Tibial artery (tissue), 4 donors: ENCODE results near the gene GRB7.

Source experiments
- DNase-seq, 2 donors: peaks; one replicate each; pipeline ENCODE4 v3.0.0-alpha.2; 2019
- H3K27ac ChIP-seq, 2 donors: fragments of 200-600 bp; sonication (generic) in 1 of 2; 1 replicate in 1 of 2; 2 replicates in 1 of 2; pipeline ENCODE4 v1.5.1; 2018 to 2019; ENCODE audit warnings: mild to moderate bottlenecking in 1 of 2
- H3K27me3 ChIP-seq, 2 donors: fragments of 200-600 bp; sonication (generic) in 1 of 2; one replicate each; pipeline versions ENCODE4 v1.5.1 to v1.6.0; 2016 to 2019
- H3K36me3 ChIP-seq, 3 donors: fragments of 200-600 bp; sonication (generic) in 2 of 3; one replicate each; pipeline ENCODE4 v1.5.1; 2016 to 2019; ENCODE audit warnings: mild to moderate bottlenecking in 2 of 3
- H3K4me1 ChIP-seq, 4 donors: fragments of 200-600 bp; sonication (generic) in 2 of 4; 1 replicate in 3 of 4; 2 replicates in 1 of 4; pipeline ENCODE4 v1.5.1; 2016 to 2019
- H3K4me3 ChIP-seq, 2 donors: fragments of 200-600 bp; sonication (generic) in 1 of 2; 1 replicate in 1 of 2; 2 replicates in 1 of 2; pipeline ENCODE4 v1.5.1; 2018 to 2019; ENCODE audit warnings: mild to moderate bottlenecking in 2 of 2
- H3K9me3 ChIP-seq, 3 donors: fragments of 200-600 bp; sonication (generic) in 1 of 3; one replicate each; pipeline ENCODE4 v1.5.1; 2016 to 2019
- CTCF ChIP-seq, 2 experiments: fragments of 200-600 bp in 1 of 2; fragments of 450-650 bp in 1 of 2; IDR thresholded peaks; one replicate each; pipeline ENCODE4 v1.5.1; 2017 to 2019; ENCODE audit warnings: antibody characterized with exemption in 2 of 2, mild to moderate bottlenecking in 1 of 2, moderate library complexity in 1 of 2
- intact Hi-C: fragments of 100-400 bp; cut with DNase I; formaldehyde crosslinking; loops from one replicate; pipeline ENCODE4 v1.15.0; 2023; ENCODE audit warnings: low total_unique reads

The GRB7 gene

DNA sequence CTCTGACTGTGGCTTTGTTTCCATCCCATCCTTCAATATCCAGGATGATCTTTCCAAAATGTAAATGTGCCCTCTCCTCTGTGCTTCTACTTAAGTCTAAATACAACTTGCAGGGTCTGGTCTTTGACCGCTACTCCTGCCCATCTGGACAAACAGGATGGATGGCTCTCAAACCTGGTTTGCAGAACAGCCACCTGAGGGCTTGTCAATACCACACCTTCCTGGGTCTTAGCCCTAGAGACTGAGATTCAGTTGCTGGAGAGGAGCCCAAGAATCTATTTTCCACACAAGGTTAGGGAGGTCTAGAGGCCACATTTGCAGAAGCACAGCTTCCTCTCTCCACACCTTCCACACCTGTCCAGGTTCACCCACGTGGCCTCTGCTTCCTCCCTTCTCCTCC lies 1.9 kb upstream of the GRB7 start:
- intact Hi-C loops, result no loop called here
- Histone ChIP-seq H3K9me3 (no peaks in the 10 kb centered on the region), H3K4me3 (no peak overlapping the region), H3K27ac (no peak overlapping the region), H3K27me3 (peaks cover 11 to 54% of the 10 kb centered on the region in 2 donors), H3K4me1 (peaks cover 6 to 30% (median 25%) of the 10 kb centered on the region in 4 donors), H3K36me3 (no peaks in the 10 kb centered on the region)
- DNase-seq, result no peak
- no peak for TF ChIP-seq CTCF (IDR thresholded peaks at IDR 0.05)

GRCh38 chr17:39736319-39737165 lies 1.2 kb upstream of the GRB7 start:
- DNase-seq, result no peak
- peaks cover 6 to 34% (median 27%) of the 10 kb centered on the region in 4 donors for H3K4me1 ChIP-seq
- H3K9me3 ChIP-seq, result no peaks in the 10 kb centered on the region
- H3K27me3 ChIP-seq, result peaks cover 11 to 60% of the 10 kb centered on the region in 2 donors
- H3K27ac ChIP-seq, result no peak overlapping the region
- intact Hi-C loops, result no loop called here
- H3K4me3 ChIP-seq, result no peak overlapping the region
- TF ChIP-seq CTCF (IDR thresholded peaks at IDR 0.05), result no peak
- no peaks in the 10 kb centered on the region for H3K36me3 ChIP-seq

DNA sequence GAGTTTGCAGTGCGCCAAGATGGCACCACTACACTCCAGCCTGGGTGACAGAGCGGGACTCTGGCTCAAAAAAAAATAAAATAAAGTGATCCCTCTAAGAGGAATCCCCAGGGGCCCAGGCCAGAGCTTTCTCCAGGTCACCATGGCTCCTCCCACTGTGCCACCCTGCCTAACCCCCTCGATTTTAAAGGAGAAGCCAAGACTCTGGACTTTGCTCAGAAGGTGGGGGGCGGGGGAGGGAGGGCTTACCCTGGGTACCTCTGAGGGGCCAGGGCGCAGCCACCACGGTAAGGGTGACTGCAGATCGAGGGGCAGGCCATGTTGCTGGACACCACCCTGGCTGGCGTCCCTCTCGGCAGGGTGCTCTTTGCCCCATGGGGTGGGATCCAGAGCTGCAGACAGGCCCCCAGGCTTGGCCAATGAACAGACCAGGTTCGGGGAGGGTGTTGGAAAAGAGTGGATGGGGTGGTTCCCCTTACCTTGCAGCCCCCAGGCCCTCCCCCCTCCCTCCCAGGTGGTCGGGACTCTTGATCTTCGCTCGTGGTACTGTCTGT lies 455 bp upstream of the GRB7 start:
- peaks cover 0 to under 1% (median 0%) of the 10 kb centered on the region in 3 donors for H3K36me3 ChIP-seq
- peaks cover 11 to 68% of the 10 kb centered on the region in 2 donors for H3K27me3 ChIP-seq
- H3K4me1 ChIP-seq, result peaks cover 6 to 38% (median 27%) of the 10 kb centered on the region in 4 donors
- H3K4me3 ChIP-seq, result no peak overlapping the region
- no peak overlapping the region for H3K27ac ChIP-seq
- DNase-seq, result no peak
- TF ChIP-seq CTCF (IDR thresholded peaks at IDR 0.05), result no peak
- no peaks in the 10 kb centered on the region for H3K9me3 ChIP-seq
- intact Hi-C loops, result no loop called here

DNA sequence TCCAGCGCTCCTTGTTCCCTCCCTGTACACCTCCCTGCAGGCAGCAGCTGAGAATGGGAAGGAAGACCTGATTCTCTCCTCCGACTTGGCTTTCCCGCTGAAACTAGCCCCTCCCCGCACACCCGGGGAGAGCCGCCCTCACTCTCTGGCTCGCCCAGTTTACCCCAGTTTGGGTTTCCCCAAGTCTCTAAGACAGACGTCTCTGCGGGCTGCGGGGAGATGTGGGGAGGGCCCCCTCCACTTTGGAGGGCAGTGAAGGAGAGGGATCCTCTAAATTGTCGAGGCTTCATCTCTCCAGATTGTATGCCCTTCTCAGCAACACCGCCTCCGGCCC lies 797 bp downstream of the GRB7 start:
- no peaks in the 10 kb centered on the region for H3K9me3 ChIP-seq
- DNase-seq, result no peak
- peaks cover 0 to 13% (median 0%) of the 10 kb centered on the region in 3 donors for H3K36me3 ChIP-seq
- H3K4me3 ChIP-seq, result peak overlapping the region; percentile 9 to 29
- H3K27ac ChIP-seq, result no peak overlapping the region
- no peak for TF ChIP-seq CTCF (IDR thresholded peaks at IDR 0.05)
- H3K4me1 ChIP-seq, result peaks cover 6 to 38% (median 27%) of the 10 kb centered on the region in 4 donors
- H3K27me3 ChIP-seq, result peaks cover 11 to 80% of the 10 kb centered on the region in 2 donors
- intact Hi-C loops, result no loop called here

DNA sequence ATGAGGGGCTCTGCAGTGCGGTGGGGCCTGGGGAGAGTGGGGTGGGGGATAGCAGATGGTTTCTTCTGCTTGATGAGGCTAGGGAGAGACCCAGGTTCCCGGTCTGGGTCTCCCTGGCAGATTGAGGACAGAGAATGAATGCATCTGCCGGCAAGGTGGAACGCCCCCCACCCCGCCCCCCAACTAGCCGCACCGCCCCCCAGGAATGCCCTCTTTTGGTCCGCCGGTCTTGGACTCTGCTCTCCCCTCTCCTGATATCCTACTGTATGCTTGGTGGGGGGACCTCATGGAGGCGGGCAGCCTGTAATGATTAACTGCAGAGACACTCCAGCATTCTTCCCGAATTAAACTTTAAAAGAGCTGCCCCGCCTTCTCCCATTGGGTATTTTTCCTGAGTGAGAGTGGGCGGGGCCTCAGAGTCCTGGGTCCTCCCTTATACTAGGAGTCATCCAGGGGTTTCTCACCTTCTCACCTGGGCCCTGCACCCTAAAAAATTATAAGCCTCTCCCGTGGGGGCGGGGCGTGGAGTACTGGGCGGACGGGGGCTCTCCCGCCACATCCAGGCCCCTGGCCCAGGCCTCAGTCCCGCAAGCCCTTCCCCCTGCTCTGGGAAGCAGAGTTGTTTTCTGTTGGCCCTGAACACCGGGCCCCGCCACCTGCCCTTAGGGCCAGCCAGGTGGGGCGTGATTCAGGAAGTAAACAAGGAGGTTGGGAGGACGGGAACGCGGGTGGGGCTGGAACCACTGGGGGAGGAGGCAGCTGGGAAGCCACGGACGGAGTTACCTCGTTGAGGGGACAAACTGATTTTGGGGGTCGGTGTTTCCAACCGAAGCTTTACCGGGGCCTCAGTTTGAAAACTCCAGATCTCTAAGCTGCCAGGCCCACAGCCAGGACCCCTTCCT lies 1.5 kb downstream of the GRB7 start:
- Histone ChIP-seq H3K27ac (no peak overlapping the region), H3K27me3 (peaks cover 11 to 86% of the 10 kb centered on the region in 2 donors), H3K9me3 (no peaks in the 10 kb centered on the region), H3K4me3 (peak overlapping the region; percentile 9 to 29), H3K36me3 (peaks cover 0 to 16% (median 0%) of the 10 kb centered on the region in 3 donors), H3K4me1 (peaks cover 6 to 38% (median 27%) of the 10 kb centered on the region in 4 donors)
- intact Hi-C loops, result no loop called here
- TF ChIP-seq CTCF (IDR thresholded peaks at IDR 0.05), result no peak
- DNase-seq, result peak in 1 of 2 donors; percentile 36
